Activated naive CD4-positive, alpha-beta T cell treated with anti-CD3 and anti-CD28 coated beads, Interleukin-2, amount 50 U/mL, for 16 hours (primary cell): ENCODE data around the gene ALCAM.

Source experiments
- DNase-seq: peaks from one replicate; pipeline ENCODE4 v3.0.0-alpha.2; 2020

Gene ALCAM

GRCh38 chr3:105497386-105497785 is 130.7 kb downstream of the ALCAM start:
- no peak for DNase-seq

- no peak for DNase-seq
Measured at GRCh38 chr3:105499961-105500360, 133.3 kb downstream of the ALCAM start.

GRCh38 chr3:105502333-105502732 is 135.6 kb downstream of the ALCAM start:
- no peak for DNase-seq

GRCh38 chr3:105503191-105503593 is 136.5 kb downstream of the ALCAM start:
- DNase-seq = no peak

DNA sequence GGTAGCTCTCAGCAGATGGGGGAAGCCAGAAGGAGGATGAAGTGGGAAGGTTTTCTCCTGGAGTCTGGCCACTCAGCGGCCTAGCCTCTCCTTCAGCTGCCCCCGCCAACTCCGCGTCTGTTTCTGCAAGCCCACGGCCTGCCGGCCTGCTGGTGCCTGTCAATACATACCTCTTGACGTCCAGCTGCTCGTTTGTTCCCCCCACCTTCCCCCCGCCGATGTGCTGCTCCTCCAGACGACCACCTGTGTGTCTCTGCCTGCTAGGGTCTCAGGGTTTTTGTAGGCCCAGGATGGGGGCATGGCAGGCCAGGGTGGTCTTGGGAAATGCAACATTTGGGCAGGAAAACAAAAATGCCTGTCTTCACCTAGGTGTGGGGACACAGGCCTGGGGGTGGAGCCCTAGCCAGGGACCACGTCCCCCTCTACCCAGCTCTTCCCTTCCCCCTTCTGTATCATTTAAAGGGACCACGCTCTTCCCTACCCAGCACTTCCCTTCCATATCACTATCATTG is 137.8 kb downstream of the ALCAM start:
- no peak for DNase-seq

DNA sequence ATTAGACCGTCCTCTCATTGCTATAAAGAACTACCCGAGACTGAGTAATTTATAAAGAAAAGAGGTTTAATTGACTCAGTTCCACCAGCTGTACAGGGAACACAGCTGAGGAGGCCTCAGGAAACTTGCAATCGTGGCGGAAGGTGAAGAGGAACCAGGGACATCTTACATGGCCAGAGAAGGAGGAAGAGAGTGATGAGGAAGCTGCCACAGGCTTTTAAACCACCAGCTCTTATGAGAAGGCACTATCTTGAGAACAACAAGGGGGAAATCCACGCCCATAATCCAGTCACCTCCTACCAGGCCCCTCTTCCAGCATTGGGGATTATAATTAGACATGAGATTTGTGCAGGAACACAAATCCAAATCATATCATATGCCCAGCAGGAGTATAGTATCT is 138.5 kb downstream of the ALCAM start:
- DNase-seq = no peak

DNA sequence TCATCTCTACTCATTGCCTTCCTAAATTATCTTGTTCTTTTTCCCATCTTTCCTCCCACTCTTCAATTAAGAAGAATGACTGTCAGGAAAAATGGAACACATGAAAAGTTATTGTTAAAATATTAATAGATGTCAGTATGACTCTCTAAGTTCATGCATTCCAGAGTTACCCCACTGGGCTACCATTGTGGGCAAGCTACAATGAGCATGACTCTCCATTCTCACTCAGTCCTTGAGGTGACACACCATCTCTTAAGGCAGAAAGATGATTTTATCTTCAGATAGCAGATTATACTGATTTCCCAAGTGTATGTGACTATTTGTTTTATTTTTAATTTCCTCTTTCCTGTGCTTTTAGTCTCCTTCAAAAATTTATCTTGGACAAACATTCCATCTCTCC is 144.3 kb downstream of the ALCAM start:
- no peak for DNase-seq

DNA sequence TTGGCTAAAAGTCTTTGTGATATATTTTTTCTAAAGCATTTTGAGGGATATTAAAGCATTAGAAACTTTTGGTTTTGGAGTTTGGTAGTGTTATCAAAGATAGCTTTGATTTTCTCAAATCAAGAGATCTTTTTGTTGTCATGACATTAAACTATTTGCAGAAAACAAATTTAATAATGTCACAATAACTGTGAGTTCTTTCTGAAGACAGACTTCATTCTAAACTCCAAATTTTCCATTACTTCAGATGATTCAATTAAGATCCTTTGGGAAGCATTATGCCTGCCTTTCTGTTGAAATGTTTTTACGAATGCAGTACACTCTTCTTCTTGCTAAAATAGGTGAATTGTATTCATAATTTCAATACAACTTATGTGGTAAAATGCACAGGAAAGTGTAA is 145.4 kb downstream of the ALCAM start:
- no peak for DNase-seq

- DNase-seq = no peak
Measured at GRCh38 chr3:105513042-105513441, 146.3 kb downstream of the ALCAM start.

DNA sequence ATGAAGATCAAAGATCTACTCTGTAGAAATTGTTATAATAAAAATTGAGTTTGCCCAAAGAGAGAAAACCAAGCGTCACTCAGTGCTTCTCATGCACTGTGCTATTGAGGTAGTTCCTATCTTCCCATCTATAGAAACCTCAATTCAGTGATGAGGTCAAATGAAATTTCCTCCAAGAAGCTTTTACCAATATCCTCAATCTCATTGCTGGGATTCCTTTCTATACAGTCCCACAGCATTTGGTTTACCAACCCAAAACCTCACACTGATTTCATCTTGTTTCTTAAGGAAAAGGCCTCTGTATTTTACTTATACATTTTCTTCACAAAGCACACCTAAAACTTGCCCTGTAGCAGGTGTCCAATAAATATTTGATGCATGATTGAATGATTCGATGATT is 147.2 kb downstream of the ALCAM start:
- no peak for DNase-seq

GRCh38 chr3:105515372-105515771 is 148.7 kb downstream of the ALCAM start:
- no peak for DNase-seq

DNA sequence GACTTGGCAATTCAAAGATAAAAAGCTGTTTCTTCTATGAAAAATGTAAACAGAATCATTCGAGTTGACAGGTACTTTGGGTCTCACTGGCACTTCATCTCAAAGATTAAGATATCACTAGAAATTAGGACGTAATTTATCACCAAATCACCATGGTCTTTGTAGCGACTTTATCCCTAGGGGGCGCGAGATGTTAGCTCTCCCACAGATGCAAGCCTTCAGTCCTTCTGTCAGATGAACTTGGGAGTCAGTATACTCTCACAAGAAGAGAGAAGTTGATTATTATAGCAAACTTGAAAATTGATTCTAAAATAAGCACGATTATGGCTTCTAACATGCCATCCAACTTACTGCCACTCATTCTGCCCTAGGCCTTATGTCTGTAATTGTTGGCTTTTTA is 150.3 kb downstream of the ALCAM start:
- no peak for DNase-seq

- no peak for DNase-seq
Measured at GRCh38 chr3:105518203-105518602, 151.5 kb downstream of the ALCAM start.

GRCh38 chr3:105518806-105519418 is 152.2 kb downstream of the ALCAM start:
- no peak for DNase-seq

DNA sequence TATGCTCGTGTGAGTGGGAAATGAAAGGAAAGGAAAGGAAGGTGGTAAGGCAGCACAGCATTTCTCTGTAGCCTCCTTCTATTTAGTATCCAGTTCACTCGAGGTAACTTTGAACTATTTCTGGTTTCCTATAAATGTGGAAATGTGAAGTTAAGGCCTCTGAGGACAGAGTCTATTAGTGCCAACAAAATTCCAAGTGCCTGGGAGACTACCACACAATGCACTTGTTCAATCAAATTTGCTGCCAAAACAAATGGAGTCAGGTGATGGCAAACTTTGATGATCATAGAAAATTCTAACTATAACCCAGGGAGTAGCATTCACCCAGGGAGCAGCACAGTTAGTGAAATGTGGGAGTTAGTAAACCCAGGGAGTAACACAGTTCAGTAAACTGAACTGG is 155.1 kb downstream of the ALCAM start:
- DNase-seq = no peak

- no peak for DNase-seq
Measured at GRCh38 chr3:105523501-105523900, 156.8 kb downstream of the ALCAM start.

DNA sequence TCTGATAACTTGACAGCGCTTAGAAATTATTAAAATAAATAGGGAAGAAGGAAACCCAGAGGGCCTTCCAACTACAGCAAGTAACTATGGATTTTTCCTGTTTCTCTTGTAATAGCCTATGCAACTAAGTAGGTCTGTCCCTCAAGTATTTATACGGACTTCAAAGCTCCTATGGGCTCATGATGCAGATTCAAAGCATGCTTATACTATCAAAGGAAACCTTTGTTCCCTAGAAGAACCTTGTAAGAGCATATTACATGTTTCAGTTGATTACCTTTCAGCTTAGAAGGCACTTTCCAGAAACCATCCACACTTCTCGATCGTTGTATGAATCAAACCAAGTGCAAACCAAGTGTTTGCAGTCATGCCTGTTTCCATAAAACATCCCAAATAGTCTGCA is 158.8 kb downstream of the ALCAM start:
- no peak for DNase-seq

GRCh38 chr3:105526360-105527111 is 159.8 kb downstream of the ALCAM start:
- no peak for DNase-seq

- DNase-seq = no peak
Measured at GRCh38 chr3:105527535-105527934, 160.8 kb downstream of the ALCAM start.

DNA sequence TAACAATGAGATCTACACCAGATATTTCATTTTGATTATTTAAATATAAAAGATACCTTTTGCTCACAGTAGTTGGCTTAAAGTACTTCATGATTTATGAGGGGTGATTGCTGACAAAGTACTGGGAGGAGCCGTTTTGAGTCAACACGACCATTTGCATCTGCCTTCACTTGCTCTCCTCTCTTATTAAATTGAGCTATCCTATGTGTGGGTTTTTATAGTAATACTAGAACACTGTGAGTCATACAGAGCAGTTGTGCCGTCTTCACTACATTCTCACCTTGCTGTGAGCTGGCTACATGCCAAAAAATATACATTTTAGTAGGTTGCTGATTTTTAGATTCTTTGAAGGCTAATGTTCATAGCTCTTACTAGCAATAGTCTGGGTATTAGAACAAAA is 161.2 kb downstream of the ALCAM start:
- no peak for DNase-seq

- no peak for DNase-seq
Measured at GRCh38 chr3:105528955-105529354, 162.2 kb downstream of the ALCAM start.

DNA sequence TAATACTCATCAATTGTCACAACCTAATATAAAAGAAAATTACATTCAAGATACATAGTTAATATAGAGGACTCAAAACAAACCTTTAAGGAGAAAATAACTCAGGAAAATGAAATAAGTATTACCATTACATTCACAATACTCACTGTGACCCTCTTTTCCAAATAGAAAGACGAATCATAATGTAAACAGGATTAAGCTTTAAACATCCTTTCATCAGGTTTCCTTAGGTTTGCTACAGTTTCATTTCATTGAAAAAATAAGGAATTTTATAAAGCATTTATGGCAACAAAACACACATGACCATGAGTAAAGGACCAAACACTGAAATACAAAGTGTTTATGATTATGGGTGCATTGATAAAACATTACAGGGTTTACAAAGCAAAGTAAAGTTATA is 162.7 kb downstream of the ALCAM start:
- no peak for DNase-seq

- DNase-seq = no peak
Measured at GRCh38 chr3:105532251-105532650, 165.5 kb downstream of the ALCAM start.

DNA sequence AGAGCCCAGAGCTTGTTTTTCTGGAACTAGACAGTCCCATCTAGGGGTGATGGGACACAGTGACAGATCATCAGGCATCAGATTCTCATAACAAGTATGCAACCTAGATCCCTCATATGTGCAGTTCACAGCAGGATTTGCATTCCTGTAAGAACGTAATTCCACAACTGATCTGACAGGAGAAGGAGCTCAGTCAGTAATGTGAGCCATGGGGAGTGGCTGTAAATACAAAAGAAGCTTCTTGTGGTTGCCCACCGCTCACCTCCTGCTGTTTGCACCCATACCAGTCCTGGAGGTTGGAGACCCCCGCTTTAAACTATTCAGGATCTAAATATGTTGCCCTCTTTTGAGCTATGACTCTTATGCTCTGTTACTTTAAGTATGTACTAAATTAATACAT is 167.3 kb downstream of the ALCAM start:
- DNase-seq = no peak

DNA sequence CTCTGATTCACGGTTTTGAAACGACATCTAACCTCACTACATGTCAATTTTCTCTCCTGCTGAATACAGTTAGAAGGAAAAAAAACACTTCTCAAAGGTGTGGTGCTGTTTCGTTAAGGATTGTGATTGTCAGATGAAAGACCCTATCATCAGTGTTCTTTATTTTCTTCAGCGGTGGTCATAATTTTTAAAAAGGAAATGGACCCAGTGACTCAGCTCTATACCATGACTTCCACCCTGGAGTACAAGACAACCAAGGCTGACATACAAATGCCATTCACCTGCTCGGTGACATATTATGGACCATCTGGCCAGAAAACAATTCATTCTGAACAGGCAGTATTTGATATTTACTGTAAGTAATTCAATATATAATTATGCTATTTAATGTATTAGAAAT is 167.8 kb downstream of the ALCAM start:
- no peak for DNase-seq
